ENCODE results near the gene INTS11.

Gene INTS11

DNA sequence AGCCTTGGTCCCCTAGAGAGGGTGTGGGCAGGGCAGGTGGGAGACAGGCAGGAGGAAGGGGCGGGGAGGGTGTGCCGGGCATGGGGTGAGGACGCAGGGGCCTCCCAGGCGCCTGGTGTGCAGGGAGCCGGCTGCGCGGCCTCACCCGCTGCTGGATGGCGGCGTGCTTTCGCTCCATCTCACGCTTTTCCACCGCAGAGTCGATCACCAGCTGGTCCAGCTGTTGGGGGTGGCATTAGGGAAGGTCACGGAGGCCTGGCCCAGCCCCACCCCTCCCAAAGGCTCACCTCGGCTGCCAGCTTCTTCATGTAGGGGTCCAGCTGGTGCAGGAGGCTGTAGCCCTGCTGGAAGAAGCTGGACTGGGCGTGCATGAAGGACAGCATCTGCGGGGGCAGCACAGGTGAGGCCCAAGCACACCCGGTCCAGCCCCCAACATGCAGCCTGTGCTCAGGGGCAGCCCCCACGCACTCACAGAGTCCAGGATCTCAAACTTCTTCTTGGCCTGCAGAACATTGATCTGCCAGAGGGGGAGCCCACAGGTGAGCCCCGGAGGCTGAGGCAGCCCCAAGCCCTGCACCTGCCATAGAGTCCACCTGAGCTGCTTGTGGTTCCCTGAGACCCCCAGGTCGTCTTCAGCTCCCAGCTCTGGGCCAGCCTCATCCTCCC is 24.6 kb downstream of the INTS11 start:
- DNase-seq (ENCODE audit: low spot score), result no peak

DNA sequence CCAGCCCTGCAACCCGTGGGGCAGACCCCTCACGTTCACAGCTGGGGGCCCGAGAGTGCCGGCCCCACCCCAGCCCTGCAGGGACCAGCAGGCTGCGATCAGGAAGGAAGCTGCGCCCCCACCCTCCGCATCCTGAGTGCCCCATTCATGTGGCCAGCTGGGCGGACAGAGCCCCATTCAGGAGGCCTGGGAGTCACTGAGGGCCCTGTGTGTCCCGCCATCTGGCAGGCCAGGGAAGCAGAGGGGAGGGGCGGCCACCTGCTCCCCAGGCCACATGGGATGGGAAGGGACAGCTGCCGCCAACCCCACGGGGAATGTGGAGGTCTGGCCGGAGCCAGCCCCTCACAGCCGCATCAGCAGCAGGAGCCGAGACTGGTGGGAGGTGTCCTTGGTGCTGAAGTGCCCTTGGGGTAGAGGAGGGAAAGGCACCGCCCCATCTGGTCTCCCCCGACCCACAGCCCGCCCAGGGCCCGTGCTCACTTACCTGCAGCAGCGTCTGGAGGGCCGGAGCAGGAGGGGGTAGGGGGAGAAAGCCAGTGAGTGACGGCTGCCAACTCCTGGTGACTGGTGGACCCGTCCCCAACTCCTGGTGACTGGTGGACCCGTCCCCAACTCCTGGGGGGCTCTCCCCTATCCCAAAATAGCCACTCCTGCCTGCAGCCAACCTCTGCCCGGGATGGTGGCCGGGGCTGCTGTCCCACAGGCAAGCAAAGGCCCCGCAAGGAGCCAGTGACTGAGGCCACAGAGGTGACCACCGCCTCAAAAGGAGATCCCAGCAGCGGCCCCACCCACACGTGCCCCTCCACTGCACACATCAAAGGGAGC is 25.4 kb downstream of the INTS11 start:
- no peak for DNase-seq (ENCODE audit: low spot score)

DNA sequence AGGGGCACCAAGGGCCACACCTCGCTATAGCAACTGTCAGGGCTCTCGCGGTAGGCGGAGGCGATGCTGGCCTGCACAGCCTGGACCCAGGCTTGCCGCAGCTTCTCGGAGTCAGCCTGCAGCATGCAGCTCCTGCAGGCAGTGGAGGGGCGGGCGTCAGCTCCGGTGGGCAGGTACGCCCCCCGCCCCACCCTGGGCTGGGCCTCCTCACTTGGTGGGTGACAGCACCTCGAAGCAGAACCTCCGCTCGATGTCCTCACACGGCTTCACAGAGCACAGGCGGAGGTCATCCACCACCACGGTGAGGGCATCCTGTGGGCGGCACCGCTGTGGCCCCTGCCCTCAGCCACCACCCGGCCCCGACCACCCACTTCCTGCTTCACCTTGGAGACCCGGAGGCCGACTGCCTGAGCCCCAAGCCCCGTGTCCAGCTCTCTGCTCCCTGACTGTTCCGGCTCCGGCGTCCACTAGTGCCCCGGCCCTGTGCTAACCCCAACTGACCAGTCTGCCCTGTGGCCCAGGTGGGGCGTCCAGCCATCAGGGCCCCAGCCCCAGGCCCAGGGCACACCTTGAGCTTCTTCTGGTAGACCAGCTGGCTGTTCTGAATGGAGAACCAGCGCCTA is 26.5 kb downstream of the INTS11 start:
- no peak for DNase-seq (ENCODE audit: low spot score)

DNA sequence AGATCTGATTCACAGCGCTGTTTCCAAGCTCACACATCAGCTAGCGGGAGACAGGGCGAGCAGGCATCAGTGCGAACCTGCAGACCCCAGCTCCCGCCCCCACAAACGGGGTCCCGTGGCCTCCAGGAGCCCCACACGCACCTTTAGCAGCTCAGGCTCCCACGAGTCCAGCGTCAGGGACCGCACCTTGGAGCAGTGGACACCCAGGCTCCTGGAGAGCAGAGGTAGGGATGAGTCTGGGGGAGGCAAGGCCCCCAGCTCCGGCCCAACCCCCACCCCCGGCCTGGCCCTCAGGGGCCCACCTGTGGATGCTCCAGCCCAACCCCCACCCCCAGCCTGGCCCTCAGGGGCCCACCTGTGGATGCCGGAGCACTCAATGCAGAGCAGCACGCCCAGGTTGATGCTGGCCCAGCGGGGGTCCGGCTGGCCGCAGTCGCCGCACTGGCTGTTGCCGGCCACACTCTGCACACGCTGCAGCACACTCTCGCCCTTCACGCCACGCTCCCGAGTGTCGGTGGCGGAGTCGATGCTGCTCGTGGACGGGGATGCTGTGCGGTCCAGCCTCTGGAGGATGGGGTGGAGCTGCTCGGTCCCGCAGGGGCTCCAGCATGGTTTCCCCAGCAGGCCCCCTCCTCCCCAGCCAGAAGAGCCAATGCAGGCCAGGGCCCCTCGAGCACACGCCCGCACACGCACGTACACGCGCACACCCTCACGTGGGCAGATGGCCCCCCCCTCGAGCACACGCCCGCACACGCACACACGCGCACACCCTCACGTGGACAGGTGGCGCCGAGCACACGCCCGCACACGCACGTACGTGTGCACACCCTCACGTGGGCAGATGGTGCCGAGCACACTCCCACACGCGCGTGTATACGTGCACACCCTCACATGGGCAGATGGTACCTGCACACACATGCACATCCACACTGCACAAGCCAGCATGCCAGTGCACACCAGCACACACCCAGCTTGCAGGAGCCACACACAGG is 28.1 kb downstream of the INTS11 start:
- DNase-seq (ENCODE audit: low spot score), result no peak

DNA sequence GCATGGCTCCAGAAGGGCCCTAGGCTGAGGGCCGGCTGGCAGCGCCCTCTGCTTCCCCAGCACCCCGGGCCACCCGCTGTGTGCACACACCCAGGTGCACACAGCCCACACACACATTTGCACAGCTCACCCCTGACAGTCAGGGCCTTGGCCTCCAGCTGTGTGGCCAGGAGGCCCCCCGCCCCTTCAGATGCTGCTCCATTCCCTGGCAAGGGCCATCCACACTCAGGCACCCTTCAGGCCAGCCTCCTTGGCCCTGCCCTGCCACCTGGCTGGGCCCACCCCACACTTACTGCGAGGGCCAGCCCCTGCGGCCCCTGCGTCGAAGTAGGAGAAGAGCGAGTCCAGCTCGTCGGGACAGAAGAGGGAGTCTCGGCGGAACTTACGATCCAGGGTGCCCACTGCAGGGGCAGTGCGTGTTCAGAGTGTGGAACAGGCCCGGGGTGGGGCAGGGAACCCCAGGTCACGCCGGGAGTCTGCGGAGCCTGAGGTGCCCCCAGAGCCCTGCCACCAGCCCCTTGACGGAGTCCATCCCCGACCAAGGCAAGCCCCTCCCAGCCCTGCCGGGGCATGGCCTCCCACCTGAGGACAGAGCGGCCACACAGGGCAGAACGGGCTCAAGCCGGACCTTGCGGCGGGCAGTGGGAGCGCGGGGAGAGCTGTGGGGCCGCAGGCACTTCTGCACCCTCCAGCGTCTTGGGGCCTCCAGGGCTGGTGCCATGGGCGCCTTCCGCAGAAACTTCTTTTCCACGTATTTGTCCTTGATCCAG is 29.1 kb downstream of the INTS11 start:
- DNase-seq (ENCODE audit: low spot score), result no peak

DNA sequence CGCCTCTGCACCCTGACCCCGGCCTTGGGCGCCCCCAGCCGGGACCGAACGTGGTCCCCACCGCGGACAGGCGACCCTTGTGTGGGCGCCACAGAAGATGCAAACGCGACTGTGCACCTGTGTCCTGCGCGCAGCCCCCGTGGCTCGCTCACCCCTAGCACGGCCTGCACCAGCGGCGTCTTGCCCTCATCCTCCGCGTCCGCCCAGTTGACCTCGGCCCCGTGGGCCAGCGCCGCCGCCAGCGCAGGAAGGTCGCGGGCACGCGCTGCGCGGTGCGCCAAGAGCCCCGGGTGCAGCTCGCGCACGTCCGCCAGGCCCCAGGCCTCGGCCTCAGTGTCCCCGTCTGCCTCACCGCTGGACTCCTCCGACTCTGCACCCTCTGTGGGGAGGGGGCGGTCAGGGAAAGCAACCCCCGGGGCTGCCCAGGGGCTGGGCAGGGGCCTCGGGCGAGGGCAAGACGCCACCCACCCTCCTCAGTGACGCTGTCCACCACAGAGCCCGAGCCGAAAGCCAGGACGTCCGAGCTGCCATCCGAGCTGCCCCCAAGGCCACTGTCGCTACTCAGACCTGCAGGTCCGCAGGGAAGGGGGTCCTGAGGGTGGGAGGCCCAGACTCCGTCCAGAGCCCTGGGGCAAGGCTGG is 30.1 kb downstream of the INTS11 start:
- DNase-seq (ENCODE audit: low spot score), result no peak

DNA sequence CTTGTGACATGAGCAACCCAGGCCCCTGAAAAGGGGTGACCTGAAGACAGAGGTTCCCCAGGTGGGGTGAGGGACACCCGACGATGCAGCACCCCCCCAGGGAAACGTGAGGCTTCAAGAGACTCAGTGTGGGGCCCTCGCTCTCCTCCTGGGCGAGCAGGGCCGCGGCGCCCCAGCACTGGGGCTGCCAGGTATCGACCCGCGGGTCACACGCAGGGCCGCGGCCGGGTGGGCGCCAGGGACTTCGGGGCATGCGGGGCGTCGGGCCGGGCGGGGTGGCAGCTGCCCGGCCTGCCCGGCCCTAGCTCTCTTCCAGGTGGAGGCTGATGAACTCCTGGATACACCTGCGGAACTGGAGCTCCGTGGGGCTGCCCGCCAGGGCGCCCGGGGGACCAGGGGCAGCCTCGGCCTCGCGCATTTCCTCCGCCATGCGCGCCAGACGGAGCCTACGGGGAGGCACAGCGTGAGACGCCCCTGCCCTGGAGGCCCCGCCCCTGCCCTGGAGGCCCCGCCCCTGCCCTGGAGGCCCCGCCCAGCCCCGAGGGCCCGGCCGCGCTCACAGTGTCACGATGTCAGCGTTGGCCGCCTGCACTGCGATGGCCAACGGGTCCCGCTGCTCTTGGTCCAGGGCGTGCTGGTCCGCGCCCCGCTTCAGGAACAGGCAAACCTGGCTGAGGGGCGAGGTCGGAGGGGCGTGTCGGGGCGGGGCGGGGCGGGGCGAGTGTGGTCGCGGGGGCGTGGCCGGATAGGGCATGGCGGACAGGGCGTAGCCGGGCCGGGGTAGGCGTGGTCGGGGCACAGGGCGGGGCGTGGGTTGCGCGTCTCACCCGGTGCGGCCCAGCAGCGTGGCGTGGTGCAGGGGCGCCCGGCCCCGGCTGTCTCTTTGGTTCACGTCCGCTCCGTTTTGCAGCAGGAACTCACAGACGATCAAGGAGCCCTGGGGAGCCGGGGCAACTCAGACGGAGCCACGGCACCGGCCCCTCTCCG is 30.9 kb downstream of the INTS11 start:
- DNase-seq (ENCODE audit: low spot score), result no peak

DNA sequence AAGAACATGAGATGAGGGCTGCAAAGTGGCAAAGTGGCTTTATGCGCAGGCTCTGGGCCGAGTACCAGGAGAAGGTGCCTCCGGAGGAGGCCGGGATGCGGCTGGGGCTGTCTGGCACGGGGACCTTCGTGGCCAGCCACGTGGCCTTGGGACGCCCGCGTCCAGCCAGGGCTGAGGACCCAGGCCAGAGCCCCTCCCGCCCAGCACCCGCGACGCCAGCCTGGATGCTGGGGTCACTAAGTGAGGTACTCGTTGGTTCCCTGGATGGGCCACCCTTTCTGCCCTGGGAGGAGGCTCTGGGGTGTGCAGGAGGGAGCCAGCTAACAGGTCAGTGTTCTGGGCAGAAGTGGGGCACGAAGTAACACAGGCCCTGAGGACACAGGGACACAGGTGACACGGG is 31.6 kb downstream of the INTS11 start:
- no peak for DNase-seq (ENCODE audit: low spot score)

DNA sequence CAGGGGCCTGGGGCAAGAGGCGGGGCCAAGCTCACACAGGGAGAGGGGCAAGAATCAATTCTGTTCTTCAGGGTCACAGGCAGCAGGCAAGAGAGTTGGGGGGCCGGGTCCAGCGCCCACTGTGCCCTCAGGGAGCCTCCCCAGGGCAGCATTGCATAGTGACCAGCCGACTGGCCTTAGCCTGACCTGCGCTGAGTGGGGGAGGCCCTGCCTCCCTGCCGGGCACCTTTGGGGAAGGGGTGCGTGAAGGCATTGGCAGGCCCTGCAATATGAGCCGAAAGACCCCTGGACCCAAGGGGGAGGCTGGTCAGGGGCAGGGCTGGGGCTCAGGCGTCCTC is 32.0 kb downstream of the INTS11 start:
- no peak for DNase-seq (ENCODE audit: low spot score)

DNA sequence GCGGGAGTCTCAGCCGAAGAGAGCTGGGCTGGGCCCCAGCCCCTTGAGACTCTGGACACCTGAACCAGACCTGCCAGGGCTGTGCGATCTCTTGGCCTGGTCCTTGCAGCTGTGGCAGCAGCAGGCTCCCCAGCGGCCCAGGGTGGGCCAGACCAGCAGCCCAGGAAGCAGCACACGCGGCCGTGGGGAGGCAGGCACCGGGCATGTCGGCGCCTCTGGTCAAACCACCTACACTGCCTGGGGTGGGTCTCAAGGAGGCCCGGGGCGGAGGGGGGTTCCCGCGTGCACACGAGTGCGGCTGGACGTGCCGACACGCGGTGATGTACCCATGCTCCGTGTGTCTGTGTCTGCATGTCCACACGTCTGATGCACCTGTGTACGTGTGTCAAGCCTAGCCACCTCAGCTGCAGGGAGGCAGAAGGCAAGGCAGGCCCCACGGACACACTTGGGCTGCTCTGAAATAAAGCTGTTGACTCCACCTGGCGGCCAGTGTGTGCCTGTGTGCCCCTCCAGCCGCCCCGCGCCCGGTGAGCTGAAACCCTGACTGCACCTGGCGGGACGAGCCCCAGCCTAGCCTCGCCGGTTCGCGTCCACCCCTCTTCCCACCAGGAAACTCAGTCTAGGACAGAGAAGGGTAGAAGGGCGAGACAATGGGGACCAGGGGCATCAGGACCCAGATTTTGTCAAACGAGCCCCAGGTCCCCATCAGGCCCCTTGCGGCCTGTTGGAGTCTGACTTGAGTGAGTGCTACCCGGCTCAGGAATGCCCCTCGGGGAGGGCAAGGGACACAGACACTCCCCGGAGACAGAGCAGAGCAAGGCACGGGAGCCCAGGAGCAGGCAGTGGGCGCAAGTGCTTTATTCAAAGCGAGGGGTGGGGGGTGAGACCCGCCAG is 32.7 kb downstream of the INTS11 start:
- peak; percentile 88 for DNase-seq (ENCODE audit: low spot score)

DNA sequence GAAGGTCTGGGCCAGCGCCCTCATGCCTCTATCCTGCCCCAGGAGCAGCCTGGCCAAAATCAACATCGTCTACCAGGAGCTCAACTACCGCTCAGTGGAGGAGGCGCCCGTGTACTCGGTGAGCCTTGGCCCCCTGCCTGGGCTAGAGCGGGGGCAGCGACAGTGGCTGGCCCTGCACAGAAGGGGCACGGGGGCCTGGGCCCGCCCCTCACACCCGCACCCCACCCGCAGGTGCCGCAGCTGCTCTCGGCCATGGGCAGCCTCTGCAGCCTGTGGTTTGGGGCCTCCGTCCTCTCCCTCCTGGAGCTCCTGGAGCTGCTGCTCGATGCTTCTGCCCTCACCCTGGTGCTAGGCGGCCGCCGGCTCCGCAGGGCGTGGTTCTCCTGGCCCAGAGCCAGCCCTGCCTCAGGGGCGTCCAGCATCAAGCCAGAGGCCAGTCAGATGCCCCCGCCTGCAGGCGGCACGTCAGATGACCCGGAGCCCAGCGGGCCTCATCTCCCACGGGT is 33.4 kb downstream of the INTS11 start:
- DNase-seq (ENCODE audit: low spot score), result no peak

DNA sequence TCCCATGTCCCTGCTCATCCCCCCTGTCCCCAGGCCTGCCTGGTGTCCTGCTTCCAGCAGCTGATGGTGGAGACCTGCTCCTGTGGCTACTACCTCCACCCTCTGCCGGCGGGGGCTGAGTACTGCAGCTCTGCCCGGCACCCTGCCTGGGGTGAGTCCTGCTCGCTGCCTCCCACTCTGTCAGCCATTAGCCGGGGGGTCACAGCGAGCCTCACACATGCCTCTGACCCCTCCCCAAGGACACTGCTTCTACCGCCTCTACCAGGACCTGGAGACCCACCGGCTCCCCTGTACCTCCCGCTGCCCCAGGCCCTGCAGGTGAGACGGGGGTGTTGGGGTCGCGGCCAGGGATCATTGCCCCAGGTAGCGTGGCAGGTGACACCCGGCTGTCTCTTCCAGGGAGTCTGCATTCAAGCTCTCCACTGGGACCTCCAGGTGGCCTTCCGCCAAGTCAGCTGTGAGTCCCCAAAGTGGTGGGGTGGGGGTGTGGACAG is 34.2 kb downstream of the INTS11 start:
- peak; percentile 95 for DNase-seq (ENCODE audit: low spot score)

DNA sequence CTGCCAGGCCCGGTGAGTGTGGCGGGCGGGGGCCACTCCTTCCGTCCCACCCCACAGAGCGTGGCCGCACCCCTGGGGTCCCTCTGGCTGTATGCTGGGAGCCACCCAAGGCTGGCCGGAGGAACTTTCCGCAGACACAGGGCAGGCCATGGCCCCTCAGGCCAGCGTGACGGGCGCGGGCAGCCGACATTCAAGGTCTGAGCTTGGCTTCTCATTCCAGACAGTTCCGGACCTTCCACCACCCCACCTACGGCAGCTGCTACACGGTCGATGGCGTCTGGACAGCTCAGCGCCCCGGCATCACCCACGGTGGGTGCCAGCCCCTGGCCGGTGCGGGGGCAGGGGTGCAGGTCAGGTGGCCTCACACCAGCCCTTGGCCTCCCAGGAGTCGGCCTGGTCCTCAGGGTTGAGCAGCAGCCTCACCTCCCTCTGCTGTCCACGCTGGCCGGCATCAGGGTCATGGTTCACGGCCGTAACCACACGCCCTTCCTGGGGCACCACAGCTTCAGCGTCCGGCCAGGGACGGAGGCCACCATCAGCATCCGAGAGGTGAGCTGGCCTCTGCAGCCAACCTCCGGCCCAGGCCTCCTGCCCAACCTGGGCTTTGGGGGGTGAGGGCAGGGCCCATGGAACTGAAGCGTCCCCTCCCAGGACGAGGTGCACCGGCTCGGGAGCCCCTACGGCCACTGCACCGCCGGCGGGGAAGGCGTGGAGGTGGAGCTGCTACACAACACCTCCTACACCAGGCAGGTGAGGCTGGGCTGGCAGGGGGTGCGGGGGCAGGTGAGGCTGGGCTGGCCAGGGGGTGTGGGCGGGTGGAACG is 37.0 kb downstream of the INTS11 start:
- no peak for DNase-seq (ENCODE audit: low spot score)

DNA sequence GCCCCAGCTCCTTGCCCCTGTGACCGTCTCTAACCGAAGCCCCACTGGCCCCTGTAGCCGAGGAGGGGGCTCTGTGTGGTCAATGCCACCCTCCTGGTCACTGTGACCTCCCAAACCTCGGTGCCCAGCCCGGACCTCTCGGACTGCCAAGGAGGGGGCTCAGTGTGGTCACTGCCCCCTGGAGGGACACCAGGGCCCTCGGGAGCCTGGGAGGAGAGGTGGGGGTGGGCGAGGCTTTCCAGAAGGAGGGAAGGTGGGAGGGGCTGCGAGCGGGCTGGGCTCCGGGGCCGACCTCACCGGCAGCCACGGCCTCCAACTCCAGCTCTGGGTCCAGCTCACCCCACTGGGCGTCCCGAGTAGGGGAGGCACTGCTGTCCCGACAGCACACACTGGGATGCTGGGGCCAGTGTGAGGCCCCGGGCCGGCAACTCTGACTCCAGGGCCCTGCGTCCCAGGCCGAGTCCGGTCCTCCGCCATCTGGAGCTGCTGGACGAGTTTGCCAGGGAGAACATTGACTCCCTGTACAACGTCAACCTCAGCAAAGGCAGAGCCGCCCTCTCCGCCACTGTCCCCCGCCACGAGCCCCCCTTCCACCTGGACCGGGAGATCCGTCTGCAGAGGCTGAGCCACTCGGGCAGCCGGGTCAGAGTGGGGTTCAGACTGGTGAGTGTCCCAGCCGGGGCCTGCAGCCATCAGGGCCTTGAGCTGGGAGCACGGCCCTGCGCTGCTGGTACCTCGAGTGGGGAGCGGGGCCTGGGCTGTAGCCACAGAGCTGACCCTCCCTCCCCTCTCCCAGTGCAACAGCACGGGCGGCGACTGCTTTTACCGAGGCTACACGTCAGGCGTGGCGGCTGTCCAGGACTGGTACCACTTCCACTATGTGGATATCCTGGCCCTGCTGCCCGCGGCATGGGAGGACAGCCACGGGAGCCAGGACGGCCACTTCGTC is 37.9 kb downstream of the INTS11 start:
- DNase-seq (ENCODE audit: low spot score), result no peak

DNA sequence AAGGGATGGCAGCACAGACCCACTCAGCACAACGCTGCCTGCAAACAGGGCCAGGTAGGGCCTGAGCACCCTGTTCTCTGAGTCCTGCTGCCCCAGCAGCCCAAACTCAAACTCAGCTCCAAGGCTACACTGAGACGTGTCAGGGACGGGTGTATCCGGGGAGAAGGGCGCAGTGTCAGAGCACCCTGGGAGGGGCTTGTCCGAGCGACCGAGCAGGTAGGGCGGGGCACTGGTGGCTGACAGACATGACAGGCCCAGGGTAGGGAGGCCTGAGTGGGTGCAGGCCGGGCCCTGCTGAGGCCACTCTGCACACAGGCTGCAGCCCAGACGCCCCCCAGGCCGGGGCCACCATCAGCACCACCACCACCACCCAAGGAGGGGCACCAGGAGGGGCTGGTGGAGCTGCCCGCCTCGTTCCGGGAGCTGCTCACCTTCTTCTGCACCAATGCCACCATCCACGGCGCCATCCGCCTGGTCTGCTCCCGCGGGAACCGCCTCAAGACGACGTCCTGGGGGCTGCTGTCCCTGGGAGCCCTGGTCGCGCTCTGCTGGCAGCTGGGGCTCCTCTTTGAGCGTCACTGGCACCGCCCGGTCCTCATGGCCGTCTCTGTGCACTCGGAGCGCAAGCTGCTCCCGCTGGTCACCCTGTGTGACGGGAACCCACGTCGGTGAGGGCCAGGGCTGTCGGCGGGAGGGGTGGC is 38.7 kb downstream of the INTS11 start:
- no peak for DNase-seq (ENCODE audit: low spot score)

Measured in HuH-7 (cell line).